ENCODE results near the gene RBP2.

DNA sequence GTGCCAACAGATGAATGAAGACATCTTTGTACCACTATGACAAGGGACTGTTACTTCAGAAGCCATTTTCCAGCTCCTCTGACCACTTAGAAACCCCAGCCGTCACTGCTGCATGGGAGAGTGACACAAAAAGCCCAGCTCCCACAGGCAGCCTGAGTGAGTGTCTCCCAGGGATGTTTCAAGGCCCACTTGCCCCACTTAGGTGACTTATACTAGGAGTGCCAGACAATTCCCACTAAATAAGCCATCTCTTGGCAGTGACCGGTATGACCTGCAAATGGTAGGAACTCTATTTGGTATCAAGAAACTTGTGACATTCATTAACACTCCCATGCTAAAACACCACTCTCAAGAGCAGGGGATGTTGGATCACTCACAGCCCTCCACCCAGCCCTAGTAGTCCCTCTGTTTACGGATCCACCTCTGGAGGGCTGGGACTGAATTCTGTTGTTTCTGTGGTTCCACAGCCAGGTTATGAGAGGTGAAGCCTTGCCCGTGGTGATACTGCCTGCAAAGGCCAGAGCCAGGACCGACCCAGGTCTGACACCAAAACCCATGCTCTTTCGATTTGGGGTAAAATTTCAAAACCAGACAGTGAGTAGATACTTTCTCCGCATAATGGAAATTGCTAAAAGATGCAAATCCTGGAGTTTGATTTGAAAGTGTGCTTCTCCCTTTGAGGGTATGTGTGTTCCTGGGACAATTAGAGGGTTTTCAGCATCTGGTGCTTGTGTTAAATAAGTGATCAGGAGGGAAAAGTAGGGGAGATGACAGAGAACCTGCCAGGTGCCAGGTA, 48.7 kb upstream of the RBP2 start:
- TF ChIP-seq, protein P1, sequence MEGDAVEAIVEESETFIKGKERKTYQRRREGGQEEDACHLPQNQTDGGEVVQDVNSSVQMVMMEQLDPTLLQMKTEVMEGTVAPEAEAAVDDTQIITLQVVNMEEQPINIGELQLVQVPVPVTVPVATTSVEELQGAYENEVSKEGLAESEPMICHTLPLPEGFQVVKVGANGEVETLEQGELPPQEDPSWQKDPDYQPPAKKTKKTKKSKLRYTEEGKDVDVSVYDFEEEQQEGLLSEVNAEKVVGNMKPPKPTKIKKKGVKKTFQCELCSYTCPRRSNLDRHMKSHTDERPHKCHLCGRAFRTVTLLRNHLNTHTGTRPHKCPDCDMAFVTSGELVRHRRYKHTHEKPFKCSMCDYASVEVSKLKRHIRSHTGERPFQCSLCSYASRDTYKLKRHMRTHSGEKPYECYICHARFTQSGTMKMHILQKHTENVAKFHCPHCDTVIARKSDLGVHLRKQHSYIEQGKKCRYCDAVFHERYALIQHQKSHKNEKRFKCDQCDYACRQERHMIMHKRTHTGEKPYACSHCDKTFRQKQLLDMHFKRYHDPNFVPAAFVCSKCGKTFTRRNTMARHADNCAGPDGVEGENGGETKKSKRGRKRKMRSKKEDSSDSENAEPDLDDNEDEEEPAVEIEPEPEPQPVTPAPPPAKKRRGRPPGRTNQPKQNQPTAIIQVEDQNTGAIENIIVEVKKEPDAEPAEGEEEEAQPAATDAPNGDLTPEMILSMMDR (IDR thresholded peaks at IDR 0.05; ENCODE audit: low read depth, low read length, missing input control) = no peak
- TF ChIP-seq RXRA (IDR thresholded peaks at IDR 0.05) = no peak
- no peak for TF ChIP-seq EGR1 (IDR thresholded peaks at IDR 0.05; ENCODE audit: low read depth in 2 of 2)
- no peak for TF ChIP-seq HNF4A (conservative IDR thresholded peaks at IDR 0.05)
- no peak for TF ChIP-seq FOXA2 (IDR thresholded peaks at IDR 0.05)
- no peak for TF ChIP-seq GABPA (IDR thresholded peaks at IDR 0.05 in 1 of 2, conservative IDR thresholded peaks at IDR 0.05 in 1 of 2)
- no peak for TF ChIP-seq JUND (IDR thresholded peaks at IDR 0.05)
- TF ChIP-seq, protein P2, sequence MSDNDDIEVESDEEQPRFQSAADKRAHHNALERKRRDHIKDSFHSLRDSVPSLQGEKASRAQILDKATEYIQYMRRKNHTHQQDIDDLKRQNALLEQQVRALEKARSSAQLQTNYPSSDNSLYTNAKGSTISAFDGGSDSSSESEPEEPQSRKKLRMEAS (IDR thresholded peaks at IDR 0.05) = no peak
- no peak for TF ChIP-seq FOXA1 (IDR thresholded peaks at IDR 0.05)
